HepG2 (cell line): ENCODE results near the gene OPA3. TPM values are rescaled to one million over a fixed set of nuclear protein-coding genes. Genes with fewer than 3 reads are reported as not detected.
A peak's percentile ranks its signal among the peaks of the same experiment; 100 is the strongest.

Experiments
- GRHL1 ChIP-seq: sonication (generic); formaldehyde crosslinking; conservative IDR thresholded peaks from 2 replicates; pipeline ENCODE4 v1.8.0; 2022; ENCODE audit warnings: missing genetic modification reagents
- HOXD1 ChIP-seq: sonication (generic); formaldehyde crosslinking; IDR thresholded peaks from 2 replicates; pipeline ENCODE4 v1.5.0; 2020; ENCODE audit warnings: missing genetic modification reagents
- KLF16 ChIP-seq, 2 experiments: sonication (generic) in 1 of 2; formaldehyde crosslinking in 1 of 2; IDR thresholded peaks; 2 replicates each; pipeline versions ENCODE4 v1.6.1 to v1.8.0; 2016 to 2023; ENCODE audit warnings: missing genetic modification reagents in 2 of 2, missing compliant biosample characterization in 1 of 2
- MBNL3 ChIP-seq: fragments of 250-450 bp; sonication (Bioruptor Pico); conservative IDR thresholded peaks from 2 replicates; pipeline ENCODE4 v1.8.0; 2022; ENCODE audit warnings: mild to moderate bottlenecking, inconsistent platforms
- NR2F2 ChIP-seq: IDR thresholded peaks from 2 replicates; pipeline ENCODE4 v1.6.1; 2012; ENCODE audit warnings: low read depth, inconsistent platforms, borderline replicate concordance
- ONECUT2 ChIP-seq: sonication (generic); formaldehyde crosslinking; IDR thresholded peaks from 2 replicates; pipeline ENCODE4 v1.4.0; 2020; ENCODE audit warnings: missing genetic modification reagents
- PBX2 ChIP-seq: IDR thresholded peaks from 2 replicates; pipeline ENCODE4 v1.6.1; 2016; ENCODE audit warnings: control low read depth
- RFXAP ChIP-seq: sonication (generic); formaldehyde crosslinking; IDR thresholded peaks from 2 replicates; pipeline ENCODE4 v1.4.0; 2020; ENCODE audit warnings: missing genetic modification reagents, borderline replicate concordance
- TBX2 ChIP-seq: sonication (generic); formaldehyde crosslinking; IDR thresholded peaks from 2 replicates; pipeline ENCODE4 v1.5.0; 2020; ENCODE audit warnings: missing genetic modification reagents, mild to moderate bottlenecking, borderline replicate concordance
- TCF12 ChIP-seq, 2 experiments: fragments of 450-650 bp in 1 of 2; sonication (generic) in 1 of 2; formaldehyde crosslinking in 1 of 2; IDR thresholded peaks; 2 replicates each; pipeline versions ENCODE4 v1.6.1 to v1.8.0; 2017 to 2022; ENCODE audit warnings: antibody characterized with exemption in 1 of 2, mild to moderate bottlenecking in 1 of 2, missing genetic modification reagents in 1 of 2, moderate library complexity in 1 of 2
- TFDP2 ChIP-seq: sonication (generic); formaldehyde crosslinking; IDR thresholded peaks from 2 replicates; pipeline ENCODE4 v1.4.0; 2020; ENCODE audit warnings: missing genetic modification reagents
- ZMYM4 ChIP-seq: sonication (generic); formaldehyde crosslinking; IDR thresholded peaks from 2 replicates; pipeline ENCODE4 v1.8.1; 2023; ENCODE audit warnings: mild to moderate bottlenecking, missing genetic modification reagents
- ZNF10 ChIP-seq: sonication (generic); formaldehyde crosslinking; IDR thresholded peaks from 2 replicates; pipeline ENCODE4 v1.4.0; 2020; ENCODE audit warnings: mild to moderate bottlenecking, low read depth, missing genetic modification reagents, borderline replicate concordance
- ZNF30 ChIP-seq: sonication (generic); formaldehyde crosslinking; IDR thresholded peaks from 2 replicates; pipeline ENCODE4 v1.5.0; 2020; ENCODE audit warnings: mild to moderate bottlenecking, missing genetic modification reagents
- ZNF503 ChIP-seq: sonication (generic); formaldehyde crosslinking; IDR thresholded peaks from 2 replicates; pipeline ENCODE4 v1.4.0; 2020; ENCODE audit warnings: missing genetic modification reagents
- ZNF615 ChIP-seq: sonication (generic); formaldehyde crosslinking; IDR thresholded peaks from 2 replicates; pipeline ENCODE4 v1.5.0; 2020; ENCODE audit warnings: mild to moderate bottlenecking, missing genetic modification reagents, borderline replicate concordance
- ZNF639 ChIP-seq: conservative IDR thresholded peaks from 2 replicates; pipeline ENCODE4 v1.6.1; 2018; ENCODE audit warnings: missing genetic modification reagents
- polyA plus RNA-seq, 8 experiments: library from polyadenylated mRNA; depleted of rRNA in 3 of 8; stranded (reverse) in 7 of 8; unstranded in 1 of 8; fragments of >200 nt; fragmentation: Illumina TruSeq in 4 of 8; extraction: Trizol in 4 of 8; gene quantifications; 2 replicates each; pipeline versions ENCODE4 v1.2.1 to v1.2.3, GENCODE V29; 2011 to 2016; ENCODE audit warnings: low read depth in 4 of 8, missing spikeins in 1 of 8, mixed read lengths in 1 of 8; ENCODE audit not compliant: insufficient read depth in 1 of 8
- total RNA-seq, 5 experiments: library from RNA; depleted of rRNA; stranded (reverse); fragments of >200 nt; fragmentation: Illumina TruSeq; extraction: Trizol; gene quantifications; 2 replicates each; pipeline ENCODE4 v1.2.3, GENCODE V29; 2016; ENCODE audit warnings: low read depth in 1 of 5
- TF ChIP-seq, protein P1 (sequence below): sonication (generic); formaldehyde crosslinking; IDR thresholded peaks from 2 replicates; pipeline ENCODE4 v1.5.0; 2020; ENCODE audit warnings: mild to moderate bottlenecking, missing genetic modification reagents, moderate library complexity
- TF ChIP-seq, protein P2 (sequence below): sonication (generic); formaldehyde crosslinking; IDR thresholded peaks from 2 replicates; pipeline ENCODE4 v1.4.0; 2020; ENCODE audit warnings: missing genetic modification reagents

OPA3 gene
- total and polyA plus RNA-seq, 2 of the 13 experiments (the other 11 are each of a cell fraction or from before 2014, with no cell fraction given), result 8.3 to 17.7 TPM

DNA sequence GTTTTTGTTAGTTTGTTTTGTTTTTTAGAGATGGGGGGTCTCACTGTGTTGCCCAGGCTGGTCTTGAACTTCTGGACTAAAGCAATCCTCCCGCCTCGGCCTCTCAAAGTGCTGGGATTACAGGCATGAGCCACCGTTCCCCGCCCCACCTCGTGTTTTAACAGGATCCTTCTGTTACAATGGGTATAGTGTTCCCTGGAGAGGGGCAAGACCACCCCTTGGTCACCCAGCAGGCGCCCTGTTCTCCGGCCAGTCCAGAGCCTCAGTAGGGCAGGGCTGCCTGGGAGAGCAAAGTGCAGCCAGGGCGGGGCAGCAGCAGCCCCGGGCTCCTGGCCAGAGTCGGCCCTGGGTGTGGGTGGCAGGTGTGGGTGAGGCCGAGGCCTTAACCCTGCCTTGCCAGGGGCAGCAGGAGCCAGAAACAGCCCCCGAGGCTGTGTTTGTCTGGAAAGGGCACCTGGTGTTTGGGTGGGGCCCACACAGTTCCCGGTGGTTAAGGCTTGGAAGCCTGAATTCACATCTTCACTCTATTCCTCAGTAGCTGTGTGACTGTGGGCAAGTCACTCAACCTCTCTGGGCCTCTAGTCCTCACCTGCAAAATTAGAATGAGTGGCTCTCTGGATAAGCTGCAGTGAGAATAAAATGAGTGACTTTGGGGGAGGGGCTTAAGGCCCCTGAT, 70.1 kb downstream of the OPA3 start (continued):
- TF ChIP-seq TFDP2 (peak; percentile 39; the same call in 1 of the 2 replicates), ONECUT2 (no peak), RFXAP (CRISPR knock-in tag) (0 out of 2 replicates have a peak, but pooled peaks have one; percentile 58), ZMYM4 (CRISPR knock-in tag) (peak; percentile 60; the same call in 1 of the 2 replicates), NR2F2 (no peak), TBX2 (CRISPR knock-in tag) (peak; percentile 60; the same call in 1 of the 2 replicates), TCF12 (IDR thresholded peaks at IDR 0.05) (no peak), TCF12 (CRISPR knock-in tag; IDR thresholded peaks at IDR 0.05) (no peak), KLF16 (CRISPR knock-in tag; IDR thresholded peaks at IDR 0.05) (peak in 1 of 2 experiments; percentile 45; a peak in 1 of 4 replicates), ZNF639 (CRISPR knock-in tag) (no peak; the same call in 1 of the 2 replicates), MBNL3 (CRISPR knock-in tag) (no peak), ZNF503 (peak; percentile 74; the same call in 1 of the 2 replicates), HOXD1 (CRISPR knock-in tag) (no peak), ZNF30 (CRISPR knock-in tag) (no peak), ZNF10 (CRISPR knock-in tag) (no peak), PBX2 (CRISPR knock-in tag) (no peak), GRHL1 (CRISPR knock-in tag) (no peak), ZNF615 (no peak)
- TF ChIP-seq, protein P1, sequence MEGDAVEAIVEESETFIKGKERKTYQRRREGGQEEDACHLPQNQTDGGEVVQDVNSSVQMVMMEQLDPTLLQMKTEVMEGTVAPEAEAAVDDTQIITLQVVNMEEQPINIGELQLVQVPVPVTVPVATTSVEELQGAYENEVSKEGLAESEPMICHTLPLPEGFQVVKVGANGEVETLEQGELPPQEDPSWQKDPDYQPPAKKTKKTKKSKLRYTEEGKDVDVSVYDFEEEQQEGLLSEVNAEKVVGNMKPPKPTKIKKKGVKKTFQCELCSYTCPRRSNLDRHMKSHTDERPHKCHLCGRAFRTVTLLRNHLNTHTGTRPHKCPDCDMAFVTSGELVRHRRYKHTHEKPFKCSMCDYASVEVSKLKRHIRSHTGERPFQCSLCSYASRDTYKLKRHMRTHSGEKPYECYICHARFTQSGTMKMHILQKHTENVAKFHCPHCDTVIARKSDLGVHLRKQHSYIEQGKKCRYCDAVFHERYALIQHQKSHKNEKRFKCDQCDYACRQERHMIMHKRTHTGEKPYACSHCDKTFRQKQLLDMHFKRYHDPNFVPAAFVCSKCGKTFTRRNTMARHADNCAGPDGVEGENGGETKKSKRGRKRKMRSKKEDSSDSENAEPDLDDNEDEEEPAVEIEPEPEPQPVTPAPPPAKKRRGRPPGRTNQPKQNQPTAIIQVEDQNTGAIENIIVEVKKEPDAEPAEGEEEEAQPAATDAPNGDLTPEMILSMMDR, result peak; percentile 24; the same call in 1 of the 2 replicates
- TF ChIP-seq, protein P2, sequence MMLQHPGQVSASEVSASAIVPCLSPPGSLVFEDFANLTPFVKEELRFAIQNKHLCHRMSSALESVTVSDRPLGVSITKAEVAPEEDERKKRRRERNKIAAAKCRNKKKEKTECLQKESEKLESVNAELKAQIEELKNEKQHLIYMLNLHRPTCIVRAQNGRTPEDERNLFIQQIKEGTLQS (CRISPR knock-in tag), result 0 out of 2 replicates have a peak, but pooled peaks have one; percentile 23
